ENCODE measurements around the gene CCT2. TPM values are rescaled to one million over a fixed set of nuclear protein-coding genes. Genes with fewer than 3 reads are reported as not detected.
A peak's percentile ranks its signal among the peaks of the same experiment; 100 is the strongest.

Gene CCT2
- total and polyA plus RNA-seq, 2 of the 8 experiments (the other 6 are each of a cell fraction or from before 2014, with no cell fraction given), result 244 to 419 TPM

DNA sequence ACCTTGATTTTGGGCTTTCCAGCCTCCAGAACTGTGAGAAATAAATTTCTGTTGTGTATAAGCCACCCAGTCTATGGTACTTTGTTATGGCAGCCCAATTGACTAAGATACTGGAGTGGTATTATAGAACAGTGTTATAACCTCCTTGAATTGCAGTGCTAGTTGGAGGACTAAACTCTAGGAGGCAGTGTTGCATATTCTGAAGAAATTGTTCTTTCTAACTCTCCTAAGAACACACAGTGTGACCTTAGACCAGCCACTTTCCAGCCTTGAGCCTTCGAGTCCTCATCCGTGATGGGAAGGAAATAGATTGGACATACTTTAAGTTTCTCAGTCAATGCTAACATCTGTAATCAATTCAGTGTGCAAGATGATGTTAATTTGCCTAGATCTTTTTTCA is 47.8 kb downstream of the CCT2 start:
- WGBS, 2 experiments (ENCODE audit: extremely low coverage in 1 of 2, insufficient coverage in 1 of 2, insufficient read length in 1 of 2, insufficient replicate concordance in 2 of 2, low coverage in 1 of 2, low lambda C conversion rate in 2 of 2, missing lambda C conversion rate in 1 of 2), result 90% methylated on average over 2 of the region's 2 CpGs; no CpG with 5 or more reads in 1 of the 2 experiments
- no peak overlapping the region for H4K8ac ChIP-seq (ENCODE audit: extremely low read depth, insufficient read depth, low read length)
- no peak overlapping the region for H3K14ac ChIP-seq (ENCODE audit: insufficient read length)
- CTCF ChIA-PET (ENCODE audit: partially characterized antibody), result interaction anchor here (0.6 to 8.3 kb wide), 6 partner anchors 7 to 49 kb away, joined by 3 to 68 read pairs (median 8); no protein-coding TSS in a partner anchor
- H2BK12ac ChIP-seq (ENCODE audit: low read depth, low read length), result no peak overlapping the region
- no peaks in the 10 kb centered on the region for H4K20me1 ChIP-seq (replicated peaks in 1 of 2; ENCODE audit: control insufficient read depth in 1 of 2, insufficient read depth in 2 of 2, low read length in 2 of 2)
- no peaks in the 10 kb centered on the region for H3K36me3 ChIP-seq (ENCODE audit: control insufficient read depth in 2 of 4, insufficient read depth in 4 of 4, low read length in 3 of 4)
- H3K9ac ChIP-seq (replicated peaks in 1 of 4; ENCODE audit: extremely low read depth in 1 of 4, low read depth in 3 of 4, low read length in 3 of 4), result no peak overlapping the region
- no peak overlapping the region for H4K5ac ChIP-seq (ENCODE audit: insufficient read length, low read depth, low read length)
- no peak overlapping the region for H2AFZ ChIP-seq (ENCODE audit: low read length)
- DNase-seq (ENCODE audit: low read depth in 1 of 2, low spot score in 2 of 2) (no peak), FAIRE-seq (no peak)
- no peak overlapping the region for H4K91ac ChIP-seq (replicated peaks; ENCODE audit: insufficient read length, low read length)
- no peak overlapping the region for H3K23ac ChIP-seq (ENCODE audit: insufficient read length)
- no peak overlapping the region for H3K4me3 ChIP-seq (ENCODE audit: extremely low read depth in 1 of 4, insufficient read depth in 2 of 4, low read depth in 3 of 4, low read length in 4 of 4)
- no peak overlapping the region for H3K4ac ChIP-seq (replicated peaks; ENCODE audit: insufficient read length, low read depth, low read length)
- H3K4me1 ChIP-seq (replicated peaks in 1 of 4; ENCODE audit: control insufficient read depth in 3 of 4, insufficient read depth in 4 of 4, low read length in 3 of 4), result peaks cover 0 to 7% (median 2%) of the 10 kb centered on the region in 4 experiments; a peak in 3 of 7 replicates
- no peaks in the 10 kb centered on the region for H3K27me3 ChIP-seq (replicated peaks in 1 of 4; ENCODE audit: control insufficient read depth in 3 of 4, extremely low read depth in 1 of 4, insufficient read depth in 3 of 4, low read length in 3 of 4)
- no peak overlapping the region for H3K4me2 ChIP-seq (ENCODE audit: insufficient read depth in 1 of 2, low read depth in 2 of 2, low read length in 2 of 2)
- H3K56ac ChIP-seq (replicated peaks; ENCODE audit: insufficient read length, low read depth, low read length), result no peak overlapping the region
- POLR2A ChIA-PET (ENCODE audit: partially characterized antibody), result no interaction called here
- no peak overlapping the region for H2AK5ac ChIP-seq (ENCODE audit: low read depth, low read length)
- no peak overlapping the region for H2BK20ac ChIP-seq (ENCODE audit: low read length)
- no peak overlapping the region for H2BK15ac ChIP-seq (ENCODE audit: low read length)
- no peaks in the 10 kb centered on the region for H3K9me3 ChIP-seq (ENCODE audit: insufficient read depth in 2 of 2, low read depth in 1 of 2, low read length in 1 of 2)
- H3K18ac ChIP-seq (ENCODE audit: extremely low read depth, low read length), result no peak overlapping the region
- H3K79me1 ChIP-seq (ENCODE audit: low read depth, low read length), result no peaks in the 10 kb centered on the region
- H3K27ac ChIP-seq (ENCODE audit: low read depth, low read length), result no peak overlapping the region
- no peaks in the 10 kb centered on the region for H3K79me2 ChIP-seq (ENCODE audit: control insufficient read depth in 1 of 2, insufficient read depth in 2 of 2, low read length in 2 of 2)
- H2BK120ac ChIP-seq (replicated peaks; ENCODE audit: low read depth, low read length), result no peak overlapping the region
- H3K23me2 ChIP-seq (ENCODE audit: low read depth, low read length), result no peaks in the 10 kb centered on the region; the same call in 1 of the 2 replicates
- no peak overlapping the region for H2BK5ac ChIP-seq (ENCODE audit: low read depth, low read length)
- TF ChIP-seq HDAC6 (IDR thresholded peaks at IDR 0.05; ENCODE audit: low read depth, low read length) (no peak), RFX5 (IDR thresholded peaks at IDR 0.05; ENCODE audit: borderline replicate concordance, low read depth, low read length) (no peak), RAD21 (IDR thresholded peaks at IDR 0.05 in 1 of 2, conservative IDR thresholded peaks at IDR 0.05 in 1 of 2; ENCODE audit: low read depth in 2 of 2, low read length in 2 of 2) (peak; percentile 49 to 57), CEBPB (IDR thresholded peaks at IDR 0.05; ENCODE audit: low read depth, low read length) (no peak), POLR2A (IDR thresholded peaks at IDR 0.05; ENCODE audit: control extremely low read depth in 1 of 2, low read depth in 2 of 2, low read length in 2 of 2) (no peak), ASH2L (IDR thresholded peaks at IDR 0.05; ENCODE audit: low read length) (no peak), SRF (IDR thresholded peaks at IDR 0.05; ENCODE audit: low read depth, low read length) (no peak), NRF1 (IDR thresholded peaks at IDR 0.05; ENCODE audit: low read depth, low read length) (no peak), EGR1 (IDR thresholded peaks at IDR 0.05; ENCODE audit: borderline replicate concordance, low read depth, low read length) (no peak), RNF2 (IDR thresholded peaks at IDR 0.05; ENCODE audit: borderline replicate concordance, low read depth, low read length, missing control alignments, poor library complexity, severe bottlenecking) (no peak), JUND (IDR thresholded peaks at IDR 0.05; ENCODE audit: low read length) (no peak), JUN (IDR thresholded peaks at IDR 0.05; ENCODE audit: low read depth, low read length) (no peak)
